ENCODE data around the gene CST5.
"Not testable (repeated sequence)": the region's sequence is repeated elsewhere in the genome, so short reads cannot be mapped to it uniquely, and the experiment has no call there.

CST5 gene

DNA sequence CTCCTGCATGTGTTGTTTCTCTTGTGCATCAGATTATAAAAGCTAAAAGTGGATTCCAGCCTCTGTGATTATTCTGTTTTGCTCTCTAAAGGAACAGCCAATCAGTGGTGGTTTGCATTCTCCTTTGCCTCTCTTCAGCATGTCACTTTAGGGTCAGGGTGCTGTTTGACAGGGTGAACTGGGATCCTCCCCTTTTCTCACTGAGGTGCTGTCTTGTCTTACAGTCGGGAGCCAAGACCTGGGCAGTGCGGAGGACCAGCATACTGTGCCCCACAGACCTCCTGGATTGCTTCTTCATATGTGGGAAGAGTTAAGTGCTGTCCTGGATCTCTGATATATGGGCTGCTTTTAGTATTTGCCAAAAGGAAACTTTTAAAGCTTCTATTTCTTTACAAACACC is 37.9 kb downstream of the CST5 start:
- DNase-seq (ENCODE audit: low spot score): no peak

DNA sequence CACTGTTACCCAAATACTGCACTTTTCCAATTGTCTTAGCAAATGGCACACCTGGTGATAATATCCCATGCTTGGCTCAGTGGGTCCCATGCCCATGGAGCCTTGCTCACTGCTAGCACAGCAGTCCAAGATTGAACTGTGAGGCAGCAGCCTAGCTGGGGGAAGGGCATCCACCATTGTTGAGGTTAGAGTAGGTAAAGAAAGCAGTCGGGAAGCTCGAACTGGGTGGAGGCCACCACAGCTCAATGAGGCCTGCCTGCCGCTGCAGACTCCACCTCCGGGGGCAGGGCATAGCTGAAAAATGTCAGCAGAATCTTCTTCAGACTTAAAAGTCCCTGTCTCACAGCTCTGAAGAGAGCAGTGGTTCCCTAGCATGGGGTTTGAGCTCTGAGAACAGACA is 43.8 kb downstream of the CST5 start:
- DNase-seq (ENCODE audit: low spot score): no peak

DNA sequence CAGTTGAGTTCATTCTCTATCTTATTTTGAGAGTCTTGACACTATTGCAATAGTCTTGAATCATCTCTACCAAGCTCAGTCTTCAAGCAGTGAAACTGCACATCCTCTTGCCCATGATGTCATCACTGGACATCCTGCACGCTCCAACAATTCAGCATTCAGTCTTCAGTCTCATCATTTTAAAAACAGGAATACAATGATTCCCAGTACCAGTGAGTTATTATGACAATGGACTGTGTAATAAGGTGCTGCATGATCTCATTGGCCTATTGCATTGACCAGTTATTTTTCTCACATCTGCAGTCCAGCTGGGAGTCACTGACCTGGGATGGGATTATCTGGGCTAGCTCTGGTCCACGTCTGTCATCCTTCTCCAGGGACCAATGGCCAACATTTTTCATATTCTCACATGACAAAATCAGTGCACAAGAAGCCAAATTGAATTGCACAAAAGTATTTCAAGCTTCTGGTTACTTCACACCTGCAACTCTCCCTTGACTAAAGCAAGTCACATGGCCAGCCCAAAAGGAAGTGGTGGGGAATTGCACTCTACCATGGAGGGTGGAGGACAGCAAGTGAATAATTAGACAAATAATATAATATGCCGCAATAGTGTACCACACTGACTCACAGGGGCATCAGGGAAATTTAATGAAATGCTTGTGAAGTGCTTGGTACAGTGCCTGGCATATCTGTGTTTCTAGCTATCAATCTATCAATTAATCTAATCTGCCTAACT is 46.6 kb downstream of the CST5 start:
- no peak for DNase-seq (ENCODE audit: low spot score)

DNA sequence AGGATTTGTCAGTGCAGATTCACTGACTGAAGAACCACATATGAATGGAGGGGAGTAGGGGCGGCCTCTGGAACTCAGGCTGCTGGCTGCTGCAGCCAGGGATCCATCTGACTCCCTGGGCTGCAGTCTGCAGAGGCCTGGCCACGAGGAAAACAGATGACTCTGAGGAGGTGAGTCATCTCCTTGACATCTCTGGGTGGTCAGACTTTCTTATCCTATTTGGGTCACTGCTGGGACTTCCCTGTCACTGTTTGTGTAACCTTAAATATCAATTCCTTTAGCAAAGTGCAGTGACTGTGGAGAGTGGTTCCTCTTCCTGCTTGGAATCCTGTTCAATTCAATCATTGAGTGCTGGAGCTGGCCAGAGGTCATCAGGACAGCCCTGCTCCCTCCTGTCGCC is 47.6 kb downstream of the CST5 start:
- DNase-seq (ENCODE audit: low spot score): not testable (repeated sequence)

DNA sequence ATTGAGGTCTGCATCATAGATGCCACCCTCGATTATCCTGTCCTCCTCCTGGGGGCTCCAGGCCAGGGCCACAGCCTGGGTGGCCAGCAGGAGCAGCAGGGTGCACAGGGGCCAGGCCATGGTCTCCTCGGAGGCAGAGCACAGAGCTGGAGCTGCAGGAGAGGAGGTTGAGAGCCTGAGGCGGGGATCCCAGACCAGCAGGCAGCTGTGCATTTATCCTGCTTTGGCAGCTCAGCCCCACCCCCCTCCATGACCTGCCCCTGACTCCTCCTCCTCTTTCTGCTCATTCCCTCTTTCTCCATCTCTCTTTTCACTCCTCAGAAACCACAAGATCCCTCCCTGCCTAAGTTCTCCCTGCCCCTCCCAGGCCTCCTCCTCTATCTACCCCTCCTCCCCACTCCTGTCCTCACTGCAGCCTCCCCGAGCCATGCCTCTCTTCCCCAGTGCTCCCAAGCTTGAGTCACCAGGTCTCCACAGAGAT is 53.0 kb downstream of the CST5 start, which contains the start of gene CST2:
Gene CST2 (minus strand): TSS at position 189 of the 481 bp plus-strand sequence. CDS start 69 bp downstream, at position 120.
- no peak for DNase-seq (ENCODE audit: low spot score)
